GM18517 (cell line): ENCODE measurements around the gene KCNN3.

ENCODE experiments used
- ATAC-seq: cut with Tn5 transposase; IDR thresholded peaks from one replicate; pipeline ENCODE4 v1.9.1; 2021; ENCODE audit warnings: mild to moderate bottlenecking, moderate library complexity; ENCODE audit not compliant: unreplicated experiment

KCNN3 gene

GRCh38 chr1:154863315-154864174 lies 6.5 kb downstream of the KCNN3 start:
- peak; percentile 19 for ATAC-seq

DNA sequence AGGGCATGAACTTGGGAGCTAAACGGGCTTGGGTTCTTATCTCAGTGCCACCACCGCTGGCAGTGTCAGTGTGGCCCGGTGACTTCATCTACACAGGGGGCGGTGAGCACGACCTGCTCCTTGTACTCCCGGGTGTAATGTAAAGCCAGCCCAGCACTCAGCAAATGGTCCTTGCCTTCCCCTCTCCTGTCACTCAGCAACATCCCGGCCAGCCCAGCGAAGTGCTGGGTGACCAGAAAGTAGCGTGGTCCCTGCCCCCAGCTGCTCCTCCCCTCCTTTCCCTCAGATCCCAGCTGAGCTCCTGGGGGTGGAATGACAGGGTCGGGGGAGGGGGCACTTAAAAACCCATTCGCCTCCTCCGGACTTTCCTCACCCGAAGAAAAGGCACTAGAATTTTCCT lies 7.2 kb downstream of the KCNN3 start:
- no peak for ATAC-seq

DNA sequence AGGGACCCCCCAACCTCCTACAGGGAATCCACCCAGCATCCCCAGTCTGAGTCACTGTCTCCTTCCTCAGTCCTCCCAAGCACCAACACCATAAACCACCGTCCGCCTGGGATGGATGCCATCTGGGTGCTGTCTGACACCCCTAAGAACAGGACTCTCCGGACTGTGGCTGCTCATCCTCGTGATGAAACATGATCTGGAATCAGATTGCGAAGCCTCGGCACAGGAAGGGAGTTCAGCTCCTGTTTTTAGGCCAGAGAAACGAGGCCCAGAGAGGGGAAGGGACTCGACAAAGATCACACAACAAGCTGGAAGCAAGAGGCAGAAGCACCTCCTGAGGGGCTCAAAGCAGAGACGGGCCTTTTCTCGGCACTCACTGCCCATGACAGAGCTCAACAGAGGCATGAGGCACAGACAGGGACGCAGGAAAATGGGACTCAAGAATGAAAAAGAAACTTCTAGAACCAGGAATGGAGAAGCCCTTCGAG lies 8.4 kb downstream of the KCNN3 start:
- no peak for ATAC-seq

- ATAC-seq = peak; percentile 68
Measured at GRCh38 chr1:154860156-154860870, 9.8 kb downstream of the KCNN3 start.

DNA sequence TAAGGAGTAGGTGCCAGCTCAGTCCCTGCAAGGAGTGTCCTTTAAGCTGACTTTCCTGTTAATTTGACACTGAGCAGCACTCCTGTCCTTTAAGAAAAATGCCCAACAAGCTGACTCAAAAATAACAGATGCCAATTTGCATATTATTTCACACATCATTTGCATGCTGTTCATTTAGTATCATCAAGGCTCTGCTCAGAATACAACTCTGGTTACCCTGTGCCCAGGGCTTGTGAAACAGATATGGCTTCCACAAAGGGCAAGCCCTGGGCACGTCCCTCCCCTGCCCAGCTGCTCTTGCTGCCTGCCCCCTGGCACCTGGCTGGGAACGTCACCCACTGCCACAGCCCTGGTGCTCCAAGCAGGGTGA lies 10.3 kb downstream of the KCNN3 start:
- peak; percentile 42 for ATAC-seq

- ATAC-seq = no peak
Measured at GRCh38 chr1:154859151-154859785, 10.8 kb downstream of the KCNN3 start.

- ATAC-seq = no peak
Measured at GRCh38 chr1:154857441-154858215, 12.5 kb downstream of the KCNN3 start.

DNA sequence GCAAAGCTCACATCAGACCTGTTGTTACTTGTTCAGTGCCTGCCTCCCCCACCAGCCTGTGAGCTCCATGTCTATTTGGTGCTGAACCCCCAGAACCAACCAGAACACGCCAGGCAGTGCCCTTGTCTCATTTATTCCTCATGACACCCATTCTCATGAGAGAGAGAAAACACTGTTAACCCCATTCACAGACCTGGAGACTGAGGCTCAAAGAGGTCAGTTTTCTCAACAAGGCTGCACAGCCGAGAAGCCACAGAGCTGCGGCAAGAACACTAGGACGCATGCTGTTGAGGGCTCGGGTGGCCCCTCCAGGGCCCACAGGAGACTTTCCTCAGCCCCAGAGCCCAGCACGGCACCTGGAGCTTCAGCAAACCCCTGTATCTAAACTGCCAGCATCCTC lies 13.1 kb downstream of the KCNN3 start:
- no peak for ATAC-seq

GRCh38 chr1:154856544-154856943 lies 13.5 kb downstream of the KCNN3 start:
- no peak for ATAC-seq

GRCh38 chr1:154856049-154856448 lies 14.0 kb downstream of the KCNN3 start:
- no peak for ATAC-seq

GRCh38 chr1:154855186-154855851 lies 14.8 kb downstream of the KCNN3 start:
- no peak for ATAC-seq

DNA sequence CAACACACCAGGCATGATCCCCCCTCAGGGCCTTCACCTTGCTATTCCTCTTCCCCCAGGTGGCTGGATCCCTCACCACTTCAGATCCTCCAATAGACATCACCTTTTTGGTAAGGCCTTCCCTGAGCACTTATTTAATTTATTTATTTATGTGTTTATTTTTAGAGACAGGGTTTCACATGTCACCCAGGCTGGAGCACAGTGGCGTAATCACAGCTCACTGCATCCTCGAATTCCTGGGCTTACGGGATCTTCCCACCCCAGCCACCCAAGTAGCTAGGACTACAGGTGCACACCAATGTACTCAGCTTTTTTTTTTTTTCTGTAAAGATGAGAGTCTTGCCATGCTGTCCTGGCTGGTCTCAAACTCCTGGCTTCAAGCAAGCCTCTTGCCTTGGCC lies 17.2 kb downstream of the KCNN3 start:
- ATAC-seq = no peak

DNA sequence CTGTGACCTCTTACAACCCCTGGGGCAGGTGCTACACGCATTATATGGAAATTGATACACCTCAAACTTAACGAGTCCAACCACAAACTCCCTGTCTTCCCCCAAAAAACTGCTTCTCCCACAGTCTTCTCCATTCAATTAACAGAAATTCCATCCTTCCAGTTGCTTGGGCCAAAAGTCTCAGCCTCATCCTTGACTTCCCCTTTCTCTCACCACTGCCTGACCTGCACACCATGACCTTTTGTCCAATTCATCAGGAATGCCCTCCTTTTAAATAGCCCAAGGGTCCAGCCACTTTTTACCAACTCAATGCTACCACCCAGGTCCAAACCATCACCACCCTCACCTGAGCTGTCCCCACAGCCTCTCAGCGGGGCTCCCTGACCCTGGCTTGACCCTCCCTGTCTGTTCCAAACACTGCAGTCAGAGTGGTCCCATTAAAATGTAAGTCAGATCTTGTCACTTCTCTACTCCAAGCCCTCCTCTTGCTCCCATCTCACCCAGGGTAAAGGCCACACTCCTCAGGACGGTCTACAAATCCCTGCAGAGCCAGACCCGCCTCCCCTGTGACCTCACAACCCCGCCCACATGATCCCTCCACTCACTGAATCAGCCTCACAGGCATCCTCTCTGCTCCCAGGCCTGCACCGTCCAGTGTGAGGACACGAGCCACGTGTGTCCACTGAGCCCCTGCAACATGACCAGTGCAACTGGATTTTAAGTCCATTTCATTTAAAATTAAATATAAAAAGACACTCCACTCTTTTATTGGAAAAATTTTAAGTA lies 18.5 kb downstream of the KCNN3 start:
- no peak for ATAC-seq

DNA sequence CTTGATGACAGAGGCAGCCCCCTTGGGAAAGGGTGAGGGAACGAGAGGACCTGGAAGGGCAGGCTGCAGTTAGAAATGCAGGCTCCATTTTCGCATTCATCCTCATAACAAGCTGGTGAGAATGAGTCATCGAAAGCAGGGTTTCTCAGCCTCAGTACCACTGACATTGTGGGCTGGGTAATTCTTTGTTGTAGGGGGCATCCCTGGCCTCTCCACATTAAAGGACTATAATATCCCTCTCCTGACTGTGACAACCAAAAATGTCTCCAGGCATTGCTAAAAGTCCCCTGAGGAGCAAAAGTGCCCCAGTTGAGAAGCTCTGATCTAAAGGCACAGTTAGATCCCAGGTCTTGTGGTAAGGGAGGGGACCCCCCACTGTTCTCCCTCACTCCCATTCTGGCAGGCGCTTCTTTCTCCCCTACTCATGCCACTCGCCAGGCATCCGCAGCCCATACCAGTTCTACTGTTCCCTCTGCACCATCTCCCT lies 20.4 kb downstream of the KCNN3 start:
- ATAC-seq = no peak

GRCh38 chr1:154848983-154849382 lies 21.1 kb downstream of the KCNN3 start:
- no peak for ATAC-seq

DNA sequence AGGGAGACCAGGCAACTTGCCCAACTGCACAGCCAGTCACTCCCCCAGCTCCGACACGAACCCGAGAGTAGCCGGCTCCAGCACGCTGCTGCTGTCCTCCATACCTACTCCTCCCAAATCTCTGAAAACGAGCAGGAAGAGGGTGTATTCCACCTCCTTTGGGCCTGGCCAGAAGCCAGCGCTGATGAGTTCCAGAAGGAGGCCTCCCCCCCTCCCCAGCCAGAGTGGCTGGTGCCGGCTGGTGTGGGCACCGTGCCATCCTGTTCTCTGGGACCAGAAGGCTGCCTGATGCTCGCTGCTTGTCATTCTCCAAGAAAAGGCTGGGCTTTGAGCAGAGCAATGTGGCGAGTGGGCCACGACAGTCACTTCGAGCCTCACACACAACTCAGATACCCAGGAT lies 22.2 kb downstream of the KCNN3 start:
- no peak for ATAC-seq

- ATAC-seq = no peak
Measured at GRCh38 chr1:154846565-154847442, 23.3 kb downstream of the KCNN3 start.

DNA sequence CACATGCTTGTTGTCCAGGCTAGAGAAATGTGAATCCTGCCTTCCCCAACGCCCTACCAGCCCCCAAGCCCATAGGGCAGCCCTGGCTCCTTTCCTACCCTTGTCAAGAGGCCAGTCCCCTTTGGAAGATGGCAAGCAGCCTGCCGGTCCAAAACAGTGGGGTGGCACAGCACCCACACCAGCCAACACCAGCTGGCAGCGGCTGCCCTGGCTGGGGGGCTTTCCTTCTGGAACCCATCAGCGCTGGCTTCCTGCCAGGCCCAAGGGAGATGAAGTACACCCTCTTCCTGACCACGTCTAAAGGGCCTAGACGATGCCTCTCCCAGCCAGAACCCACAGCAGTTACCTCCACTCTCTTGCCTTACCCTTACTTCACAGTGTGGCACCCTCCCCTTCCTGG lies 24.2 kb downstream of the KCNN3 start:
- no peak for ATAC-seq
